Liver (tissue), 10 donors: ENCODE measurements around the gene WDR7. TPM values are rescaled to one million over a fixed set of nuclear protein-coding genes. Genes with fewer than 3 reads are reported as not detected.

Source experiments
- DNase-seq: peaks from one replicate; pipeline ENCODE4 v3.0.0-alpha.2; 2017; ENCODE audit warnings: low spot score
- H3K27ac ChIP-seq, 2 donors: one replicate each; pipeline ENCODE4 v1.7.0; 2013; ENCODE audit warnings: inconsistent platforms in 2 of 2, low read length in 2 of 2, control low read depth in 1 of 2, low read depth in 1 of 2, mild to moderate bottlenecking in 1 of 2
- H3K27me3 ChIP-seq, 4 donors: one replicate each; pipeline versions ENCODE4 v1.6.1 to v1.7.0; 2013; ENCODE audit warnings: low read length in 3 of 4, inconsistent platforms in 1 of 4, mild to moderate bottlenecking in 1 of 4, moderate library complexity in 1 of 4; ENCODE audit not compliant: control insufficient read depth in 4 of 4, insufficient read depth in 4 of 4
- H3K36me3 ChIP-seq, 4 donors: one replicate each; pipeline versions ENCODE4 v1.6.1 to v1.7.0; 2013; ENCODE audit warnings: low read length in 3 of 4, mild to moderate bottlenecking in 3 of 4, low read depth in 1 of 4, moderate library complexity in 1 of 4; ENCODE audit not compliant: control insufficient read depth in 4 of 4, insufficient read depth in 3 of 4
- H3K4me1 ChIP-seq, 4 donors: one replicate each; pipeline versions ENCODE4 v1.6.1 to v1.7.0; 2013; ENCODE audit warnings: low read length in 3 of 4, mild to moderate bottlenecking in 3 of 4, moderate library complexity in 1 of 4; ENCODE audit not compliant: control insufficient read depth in 4 of 4, insufficient read depth in 4 of 4
- H3K4me3 ChIP-seq, 3 donors: one replicate each; pipeline versions ENCODE4 v1.6.1 to v1.7.0; 2013; ENCODE audit warnings: low read length in 3 of 3, control low read depth in 1 of 3, low read depth in 1 of 3, mild to moderate bottlenecking in 1 of 3
- H3K9ac ChIP-seq, 2 donors: one replicate each; pipeline ENCODE4 v1.7.0; 2013; ENCODE audit warnings: low read length in 2 of 2, mild to moderate bottlenecking in 2 of 2, moderate library complexity in 2 of 2, control low read depth in 1 of 2, low read depth in 1 of 2
- H3K9me3 ChIP-seq, 4 donors: one replicate each; pipeline versions ENCODE4 v1.6.1 to v1.7.0; 2013; ENCODE audit warnings: low read length in 3 of 4; ENCODE audit not compliant: control insufficient read depth in 4 of 4
- EGR1 ChIP-seq, 2 donors: IDR thresholded peaks; 2 replicates each; pipeline ENCODE4 v1.6.1; 2016 to 2018; ENCODE audit warnings: antibody characterized with exemption in 2 of 2, low read depth in 2 of 2
- FOXA2 ChIP-seq: IDR thresholded peaks from 2 replicates; pipeline ENCODE4 v1.6.1; 2016; ENCODE audit warnings: antibody characterized with exemption
- JUND ChIP-seq, 2 donors: IDR thresholded peaks; 2 replicates each; pipeline ENCODE4 v1.6.1; 2016; ENCODE audit warnings: antibody characterized with exemption in 2 of 2
- SP1 ChIP-seq: IDR thresholded peaks from 2 replicates; pipeline ENCODE4 v1.6.1; 2018; ENCODE audit warnings: antibody characterized with exemption, mild to moderate bottlenecking
- YY1 ChIP-seq: IDR thresholded peaks from 2 replicates; pipeline ENCODE4 v1.6.1; 2016; ENCODE audit warnings: antibody characterized with exemption, mild to moderate bottlenecking
- WGBS: extraction: QIAGEN DNeasy Blood & Tissue Kit; methylation state at CpG from one replicate; pipeline ENCODE4 v1.1.7; 2013; 5-methylcytosine and 5-hydroxymethylcytosine counted together
- polyA plus RNA-seq, 2 donors: library from polyadenylated mRNA; stranded (reverse) in 1 of 2; unstranded in 1 of 2; fragments of 200-250 nt in 1 of 2; fragments of >200 nt in 1 of 2; fragmentation: Nextera tagmentation in 1 of 2; extraction: Ambion mirVana in 1 of 2; gene quantifications; one replicate each; pipeline versions ENCODE4 v1.2.1 to v1.2.3, GENCODE V29; 2013 to 2015
- small RNA-seq: library from RNA; depleted of rRNA; stranded (forward); fragments of <200 nt; gene quantifications from one replicate; pipeline ENCODE3, GENCODE V24; 2014
- total RNA-seq, 2 donors: library from RNA; depleted of rRNA; stranded (reverse); fragments of >200 nt; gene quantifications; one replicate each; pipeline ENCODE4 v1.2.3, GENCODE V29; 2014
- donor health status: healthy.
- donor health status: healthy.
- donor health status: healthy.
- donor health status: healthy.
- donor health status: healthy.

The WDR7 gene
- total and polyA plus RNA-seq, 4 donors: 4.5 to 26.6 (median 13.2) TPM

GRCh38 chr18:57085371-57085770 is 434.2 kb downstream of the WDR7 start:
- no peaks in the 10 kb centered on the region for H3K27me3 ChIP-seq
- no peaks in the 10 kb centered on the region for H3K36me3 ChIP-seq
- no peak overlapping the region for H3K9ac ChIP-seq
- no peaks in the 10 kb centered on the region for H3K4me1 ChIP-seq
- no peak for TF ChIP-seq SP1
- H3K4me3 ChIP-seq: no peak overlapping the region
- peaks cover 0 to 3% (median 0%) of the 10 kb centered on the region in 4 donors for H3K9me3 ChIP-seq
- WGBS: 86% methylated on average over 7 of the region's 7 CpGs
- DNase-seq: no peak
- no peak overlapping the region for H3K27ac ChIP-seq

GRCh38 chr18:57086163-57086562 is 435.0 kb downstream of the WDR7 start:
- 96% methylated on average over 1 of the region's 1 CpG for WGBS
- Histone ChIP-seq H3K9ac (no peak overlapping the region), H3K27me3 (no peaks in the 10 kb centered on the region), H3K4me3 (no peak overlapping the region), H3K27ac (no peak overlapping the region), H3K9me3 (peaks cover 0 to 3% (median 0%) of the 10 kb centered on the region in 4 donors), H3K4me1 (no peaks in the 10 kb centered on the region), H3K36me3 (no peaks in the 10 kb centered on the region)
- DNase-seq: no peak
- TF ChIP-seq EGR1 (IDR thresholded peaks at IDR 0.05; ENCODE audit: low read depth in 2 of 2): no peak
- no peak for TF ChIP-seq FOXA2
- no peak for TF ChIP-seq YY1
- TF ChIP-seq JUND (IDR thresholded peaks at IDR 0.05): no peak
- no peak for TF ChIP-seq SP1

Small RNA genes lying within 50 kb of the gene (small RNA-seq; reads per million reads assigned to genes)
- gene RF00012 (not detected), gene RF00019 (not detected)

Other genes with a start within 250 kb of the WDR7 start
- gene TXNL1, start 12.8 kb upstream of the WDR7 start, total RNA-seq: 10 to 100 TPM; 23.1 to 32.0 TPM
- gene TXNL1, start 12.8 kb upstream of the WDR7 start, polyA plus RNA-seq: 10 to 100 TPM; 35.9 to 65.7 TPM